ENCODE results near the gene RETREG3. TPM values are rescaled to one million over a fixed set of nuclear protein-coding genes. Genes with fewer than 3 reads are reported as not detected.

RETREG3 gene
- polyA plus RNA-seq, 4 donors: 8.4 to 42.3 (median 17.0) TPM

Other genes starting within 250 kb of the RETREG3 start
- 100 to 1,000 TPM in 1 of 4 donors, 10 to 100 TPM in 3; 49.0 to 132 (median 66.1) TPM for gene STAT3, start 220.9 kb downstream of the RETREG3 start, polyA plus RNA-seq
- 10 to 100 TPM in 3 of 4 donors, 1 to 10 TPM in 1; 2.7 to 81.0 (median 16.3) TPM for gene CAVIN1, start 186.1 kb downstream of the RETREG3 start, polyA plus RNA-seq
- 100 to 1,000 TPM in 1 of 4 donors, 10 to 100 TPM in 3; 38.7 to 125 (median 69.2) TPM for gene ATP6V0A1, start 150.5 kb downstream of the RETREG3 start, polyA plus RNA-seq
- 10 to 100 TPM; 25.3 to 47.0 (median 32.7) TPM for gene NAGLU, start 73.1 kb downstream of the RETREG3 start, polyA plus RNA-seq
- gene HSD17B1, start 56.5 kb downstream of the RETREG3 start, polyA plus RNA-seq: 1 to 10 TPM; 2.0 to 2.7 (median 2.3) TPM
- 100 to 1,000 TPM in 2 of 4 donors, 10 to 100 TPM in 2; 72.6 to 153 (median 101) TPM for gene COASY, start 47.2 kb downstream of the RETREG3 start, polyA plus RNA-seq
- 100 to 1,000 TPM in 2 of 4 donors, 10 to 100 TPM in 2; 46.5 to 144 (median 89.4) TPM for gene MLX, start 42.3 kb downstream of the RETREG3 start, polyA plus RNA-seq
- 1 to 10 TPM in 3 of 4 donors, under 1 TPM in 1; 0.89 to 5.7 (median 3.5) TPM for gene PSMC3IP, start 31.6 kb downstream of the RETREG3 start, polyA plus RNA-seq
- 10 to 100 TPM; 22.8 to 43.3 (median 33.3) TPM for gene TUBG1, start 309 bp upstream of the RETREG3 start, polyA plus RNA-seq
- 10 to 100 TPM in 1 of 4 donors, 1 to 10 TPM in 3; 1.3 to 15.4 (median 4.9) TPM for gene TUBG2, start 49.9 kb upstream of the RETREG3 start, polyA plus RNA-seq
- 10 to 100 TPM in 2 of 4 donors, 1 to 10 TPM in 2; 2.2 to 13.4 (median 9.0) TPM for gene PLEKHH3, start 67.6 kb upstream of the RETREG3 start, polyA plus RNA-seq
- gene CCR10, start 72.5 kb upstream of the RETREG3 start, polyA plus RNA-seq: 1 to 10 TPM in 2 of 4 donors, under 1 TPM in 1, not detected in 1; 0.38 to 4.6 (median 1.1) TPM
- 1 to 10 TPM in 2 of 4 donors, under 1 TPM in 1, not detected in 1; 0.54 to 2.7 (median 2.5) TPM for gene CNTNAP1, start 73.2 kb upstream of the RETREG3 start, polyA plus RNA-seq
- 10 to 100 TPM in 3 of 4 donors, 1 to 10 TPM in 1; 8.1 to 33.0 (median 13.0) TPM for gene EZH1, start 135.7 kb upstream of the RETREG3 start, polyA plus RNA-seq
- 10 to 100 TPM in 2 of 4 donors, 1 to 10 TPM in 2; 1.1 to 48.2 (median 16.4) TPM for gene RAMP2, start 151.9 kb upstream of the RETREG3 start, polyA plus RNA-seq
- gene VPS25, start 164.1 kb upstream of the RETREG3 start, polyA plus RNA-seq: 100 to 1,000 TPM in 2 of 4 donors, 10 to 100 TPM in 2; 85.7 to 117 (median 94.3) TPM
- gene WNK4, start 171.2 kb upstream of the RETREG3 start, polyA plus RNA-seq: 10 to 100 TPM in 1 of 4 donors, 1 to 10 TPM in 2, under 1 TPM in 1; 0.67 to 25.6 (median 1.5) TPM
- 100 to 1,000 TPM; 101 to 317 (median 296) TPM for gene COA3, start 189.3 kb upstream of the RETREG3 start, polyA plus RNA-seq
- 1 to 10 TPM in 1 of 4 donors, under 1 TPM in 1, not detected in 2; 0.52 to 2.3 TPM for gene CNTD1, start 189.5 kb upstream of the RETREG3 start, polyA plus RNA-seq
- 10 to 100 TPM; 73.5 to 96.8 (median 81.1) TPM for gene BECN1, start 214.9 kb upstream of the RETREG3 start, polyA plus RNA-seq
- 10 to 100 TPM; 49.9 to 93.0 (median 61.2) TPM for gene PSME3, start 224.0 kb upstream of the RETREG3 start, polyA plus RNA-seq
- gene AOC2, start 235.2 kb upstream of the RETREG3 start, polyA plus RNA-seq: 1 to 10 TPM in 2 of 4 donors, under 1 TPM in 2; 0.54 to 1.3 (median 0.89) TPM
- 10 to 100 TPM in 1 of 4 donors, 1 to 10 TPM in 3; 1.3 to 30.0 (median 3.1) TPM for gene AOC3, start 241.8 kb upstream of the RETREG3 start, polyA plus RNA-seq